Measurements from ENCODE around the gene ZDHHC19.

The ZDHHC19 gene

DNA sequence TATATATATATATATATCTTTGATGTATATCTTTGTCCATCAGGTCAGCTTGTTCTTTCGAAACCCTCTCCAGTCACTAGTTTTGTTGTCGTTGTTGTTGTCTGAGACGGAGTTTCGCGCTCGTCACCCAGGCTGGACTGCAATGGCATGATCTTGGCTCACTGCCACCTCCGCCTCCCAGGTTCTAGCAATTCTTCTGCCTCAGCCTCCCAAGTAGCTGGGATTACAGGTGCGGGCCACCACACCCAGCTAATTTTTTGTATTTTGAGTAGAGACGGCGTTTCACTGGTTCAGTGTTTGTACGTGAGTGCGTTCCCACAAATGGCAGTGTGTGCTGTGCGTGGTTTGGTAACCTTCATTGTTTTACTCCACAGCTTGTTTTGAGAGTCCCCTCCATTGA, 51.7 kb downstream of the ZDHHC19 start:
- no peak for TF ChIP-seq CTCF (IDR thresholded peaks at IDR 0.05; ENCODE audit: low read depth, low read length, missing control alignments)
- no peak overlapping the region for H3K4me3 ChIP-seq (replicated peaks; ENCODE audit: low read depth, low read length)
- no peak for DNase-seq (ENCODE audit: extremely low read depth, low read depth)

DNA sequence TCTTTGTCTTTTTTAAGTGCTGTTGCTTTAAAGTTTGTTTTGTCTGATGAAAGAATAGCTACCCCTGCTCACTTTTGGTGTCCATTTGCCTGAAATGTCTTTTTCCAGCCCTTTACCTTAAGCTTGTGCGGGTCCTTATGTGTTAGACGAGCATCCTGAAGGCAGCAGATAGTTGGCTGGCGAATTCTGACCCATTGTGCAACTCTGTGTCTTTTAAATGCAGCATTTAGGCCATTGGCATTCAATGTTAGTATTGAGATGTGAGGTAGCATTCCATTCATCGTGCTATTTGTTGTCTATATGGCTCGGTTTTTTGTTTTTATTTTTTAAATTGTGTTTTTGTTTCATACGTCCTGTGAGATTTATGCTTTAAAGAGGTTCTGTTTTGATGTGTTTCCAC, 55.0 kb downstream of the ZDHHC19 start:
- DNase-seq (ENCODE audit: extremely low read depth, low read depth): no peak

DNA sequence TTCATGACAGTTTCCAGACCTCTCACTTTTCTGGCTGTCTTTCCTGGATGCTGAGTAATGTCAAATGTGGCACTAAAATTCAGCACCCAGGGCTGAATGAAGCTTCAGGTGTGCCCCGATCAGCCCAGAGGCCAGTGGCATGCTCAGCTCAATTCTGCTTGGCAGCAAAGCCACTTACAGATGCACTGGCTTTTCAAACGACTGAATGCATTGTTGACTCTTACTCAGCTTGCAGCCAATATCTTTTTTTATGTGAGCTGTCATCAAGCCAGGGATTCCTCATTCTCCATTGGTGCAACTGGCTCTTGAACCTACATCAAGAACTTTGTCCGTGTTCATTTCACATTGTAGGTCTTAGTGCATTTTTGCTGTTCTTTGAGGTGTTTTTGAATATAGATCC, 60.7 kb downstream of the ZDHHC19 start:
- no peak for TF ChIP-seq CTCF (IDR thresholded peaks at IDR 0.05; ENCODE audit: low read depth, low read length, missing control alignments)
- DNase-seq (ENCODE audit: extremely low read depth, low read depth): no peak
- H3K4me3 ChIP-seq (replicated peaks; ENCODE audit: low read depth, low read length): no peak overlapping the region

More for the DNA sequence above, 55.0 kb downstream of the ZDHHC19 start:
- H3K4me3 ChIP-seq (replicated peaks; ENCODE audit: low read depth, low read length): no peak overlapping the region
- TF ChIP-seq CTCF (IDR thresholded peaks at IDR 0.05; ENCODE audit: low read depth, low read length, missing control alignments): no peak

DNA sequence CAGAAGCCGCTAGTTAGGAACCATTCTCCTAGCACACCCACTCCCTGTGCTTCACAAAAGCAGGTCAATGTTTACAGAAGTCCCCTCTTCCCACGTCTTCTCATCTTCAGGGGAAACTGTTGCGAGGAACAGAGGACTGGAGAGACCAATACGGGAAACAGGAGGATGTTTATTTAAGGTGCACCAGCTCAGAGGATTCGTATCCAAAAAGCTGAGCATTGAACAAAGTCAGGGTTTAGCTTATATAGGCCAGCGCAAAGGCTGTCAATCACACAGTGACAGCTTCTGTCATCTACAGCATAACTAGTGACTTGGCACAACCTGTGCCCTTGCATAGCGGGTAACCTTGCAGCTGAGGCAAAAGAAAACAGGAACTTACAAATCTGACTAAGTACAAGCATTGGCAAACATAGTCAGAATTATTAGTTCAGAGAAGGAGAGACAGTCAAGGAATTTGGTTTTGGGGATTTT, 61.3 kb downstream of the ZDHHC19 start:
- no peak overlapping the region for H3K4me3 ChIP-seq (replicated peaks; ENCODE audit: low read depth, low read length)
- TF ChIP-seq CTCF (IDR thresholded peaks at IDR 0.05; ENCODE audit: low read depth, low read length, missing control alignments): no peak
- DNase-seq (ENCODE audit: extremely low read depth, low read depth): no peak

DNA sequence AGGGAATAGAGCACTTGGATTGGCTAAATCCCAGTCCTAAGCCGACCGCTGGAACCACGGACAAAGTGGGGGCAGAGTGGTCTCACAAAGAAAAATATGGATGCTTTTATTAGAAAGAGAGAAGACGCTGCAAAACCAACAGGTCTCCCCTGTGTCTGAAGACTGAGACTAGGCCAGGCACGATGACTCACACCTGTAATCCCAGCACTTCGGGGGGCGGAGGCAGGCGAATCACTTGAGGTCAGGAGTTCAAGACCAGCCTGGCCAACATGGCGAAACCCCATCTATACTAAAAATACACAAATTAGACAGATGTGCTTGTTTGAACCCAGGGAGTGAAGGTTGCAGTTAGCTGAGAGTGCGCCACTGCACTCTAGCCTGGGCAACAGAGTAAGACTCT, 61.8 kb downstream of the ZDHHC19 start:
- no peak for TF ChIP-seq CTCF (IDR thresholded peaks at IDR 0.05; ENCODE audit: low read depth, low read length, missing control alignments)
- DNase-seq (ENCODE audit: extremely low read depth, low read depth): no peak
- no peak overlapping the region for H3K4me3 ChIP-seq (replicated peaks; ENCODE audit: low read depth, low read length)

Data from HFF-Myc (cell line).